Stimulated activated CD8-positive, alpha-beta memory T cell treated with anti-CD3 and anti-CD28 coated beads, Interleukin-7, amount 100 ng/mL, for 48 hours (primary cell): ENCODE results near the gene AHCYL2.
"Not testable (repeated sequence)": the region's sequence is repeated elsewhere in the genome, so short reads cannot be mapped to it uniquely, and the experiment has no call there.

Source experiments
- DNase-seq, 2 donors: peaks; one replicate each; pipeline ENCODE4 v3.0.0-alpha.2; 2020; ENCODE audit warnings: low read depth in 1 of 2; ENCODE audit errors: extremely low read depth in 1 of 2

AHCYL2 gene

DNA sequence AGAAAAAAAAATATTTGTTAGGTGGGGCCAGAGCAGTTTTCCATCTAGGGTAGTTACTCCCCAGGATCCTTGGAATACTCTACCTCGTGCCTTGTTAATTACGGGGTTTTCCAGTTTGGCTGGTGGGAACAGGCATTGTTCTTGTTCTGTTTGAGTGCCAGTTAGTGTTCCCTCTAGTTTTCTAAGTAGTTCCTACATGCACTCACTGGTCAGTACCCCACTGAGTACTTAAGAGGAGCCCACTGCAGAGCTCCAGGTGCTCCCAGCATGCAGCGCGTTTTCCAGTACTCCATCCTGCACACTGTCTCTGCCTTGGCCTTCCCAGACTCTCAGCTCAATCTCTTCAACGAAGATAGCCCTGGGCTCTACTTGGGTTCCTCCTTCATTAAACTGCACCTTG, 58.0 kb downstream of the AHCYL2 start:
- no peak for DNase-seq

DNA sequence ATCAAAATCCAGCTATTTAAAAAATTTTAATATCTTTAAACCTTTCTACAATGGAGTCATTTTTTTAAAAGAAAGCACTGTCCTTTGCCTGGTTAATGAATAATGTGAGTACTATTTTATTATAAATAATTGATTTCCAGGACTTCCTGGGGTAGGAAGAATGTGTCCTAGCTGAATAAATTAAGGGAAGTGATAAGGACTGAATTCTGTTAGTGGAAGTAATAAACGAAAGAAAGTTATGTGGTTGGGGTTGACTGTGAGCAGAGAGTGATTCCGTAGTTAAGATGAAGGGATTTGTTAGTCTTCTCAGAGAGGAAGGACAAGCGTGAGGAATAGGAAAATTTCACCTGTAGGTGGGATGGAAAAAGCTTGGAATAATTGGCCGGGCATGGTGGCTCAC, 59.1 kb downstream of the AHCYL2 start:
- DNase-seq, result no peak

DNA sequence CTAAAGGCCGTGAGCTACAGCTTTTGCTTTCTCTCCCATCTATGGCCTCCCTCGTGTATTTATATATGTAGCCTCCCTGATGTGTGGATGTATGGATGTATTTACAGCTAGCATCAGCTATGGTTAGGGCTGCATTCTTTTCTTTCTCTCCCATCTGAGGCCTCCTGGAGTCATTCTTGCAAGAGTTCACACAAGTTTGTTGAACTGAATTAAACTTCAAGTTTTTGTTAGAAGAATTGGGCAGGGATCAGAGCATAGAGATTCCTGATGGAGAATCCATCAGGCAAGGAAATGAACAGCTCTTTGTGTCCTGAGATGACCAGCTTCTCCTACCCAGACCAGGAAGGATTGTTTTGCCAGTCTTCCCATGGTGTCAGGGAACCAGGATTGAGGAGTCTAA, 60.3 kb downstream of the AHCYL2 start:
- no peak for DNase-seq

GRCh38 chr7:129292861-129293260, 68.0 kb downstream of the AHCYL2 start:
- DNase-seq, result no peak

DNA sequence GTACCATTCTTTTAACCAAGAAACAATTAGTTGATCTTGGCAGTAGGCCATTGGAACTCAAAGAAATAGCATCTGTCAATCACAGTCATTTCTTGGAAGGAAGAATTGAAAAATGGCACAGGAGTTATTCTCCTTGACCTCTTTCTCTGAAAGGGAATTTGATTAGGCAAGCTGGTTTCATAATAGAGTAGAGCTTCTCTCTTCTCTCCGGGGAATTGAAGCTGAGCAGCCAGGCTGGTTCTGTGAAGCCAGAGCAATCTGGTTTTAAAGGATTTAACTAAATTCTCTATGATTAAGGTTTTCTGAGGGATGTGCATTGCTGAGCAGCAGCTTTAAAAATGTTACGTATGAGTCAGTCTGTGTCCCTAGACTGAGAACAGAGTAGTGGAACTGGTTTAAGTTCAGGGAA, 70.2 kb downstream of the AHCYL2 start:
- DNase-seq, result no peak

GRCh38 chr7:129298268-129298893, 73.6 kb downstream of the AHCYL2 start:
- DNase-seq, result peak in 1 of 2 donors; percentile 14

DNA sequence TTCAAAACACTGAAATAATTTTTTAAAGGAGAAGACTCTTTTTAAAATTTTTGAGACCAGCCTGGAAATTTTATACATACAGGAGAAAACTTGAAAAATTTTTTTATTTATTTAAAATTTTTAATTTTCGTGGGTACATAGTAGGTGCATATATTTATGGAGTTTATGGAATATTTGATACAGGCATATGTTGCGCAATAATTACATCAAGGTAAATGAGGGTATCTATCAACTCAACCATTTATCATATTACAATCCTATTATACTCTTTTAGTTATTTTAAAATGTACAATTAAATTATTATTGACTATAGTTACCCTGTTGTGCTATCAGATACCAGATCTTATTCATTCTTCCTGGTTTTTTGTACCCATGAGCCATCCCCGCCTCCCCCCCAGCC, 75.1 kb downstream of the AHCYL2 start:
- DNase-seq, result no peak

- DNase-seq, result not testable (repeated sequence)
Observed at GRCh38 chr7:129300299-129300698, 75.5 kb downstream of the AHCYL2 start.

DNA sequence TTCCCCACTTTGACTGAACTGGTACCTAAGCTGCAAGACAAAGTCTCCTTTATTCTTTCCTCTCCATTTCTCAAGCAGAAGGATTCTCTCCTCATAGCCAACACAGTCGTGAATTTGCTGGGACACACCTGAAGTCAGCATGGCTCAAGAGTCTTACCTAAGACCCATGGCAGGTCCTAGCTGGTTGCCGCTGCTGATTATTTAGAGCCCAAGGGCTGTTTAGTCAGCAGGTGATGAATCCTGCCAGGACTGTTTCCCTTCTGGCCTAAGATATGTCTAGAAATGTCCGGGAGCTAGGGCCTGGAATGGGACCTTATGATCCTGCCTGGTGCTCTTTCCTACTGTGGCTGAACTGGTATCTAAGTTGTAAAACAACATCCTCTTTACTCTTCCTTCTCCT, 82.8 kb downstream of the AHCYL2 start:
- no peak for DNase-seq

DNA sequence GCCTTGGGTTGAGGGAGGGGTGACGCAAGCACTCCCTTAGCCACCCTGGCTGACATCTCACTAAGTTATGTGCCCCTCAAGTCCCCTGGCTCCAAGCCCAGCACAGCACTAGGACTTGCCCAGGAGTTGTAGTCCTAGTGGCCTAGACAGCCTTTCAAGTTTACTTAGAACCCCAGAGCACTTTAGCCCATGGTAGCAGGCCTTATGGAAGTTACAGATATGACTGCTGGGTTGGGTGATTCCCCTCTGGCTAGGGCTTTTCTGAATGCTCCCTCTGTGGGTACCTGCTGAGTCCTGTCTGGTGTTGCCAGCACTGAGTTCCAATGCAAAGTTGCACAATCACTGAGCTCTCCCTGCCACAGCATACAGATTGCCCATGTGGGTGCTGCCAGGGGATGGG, 83.2 kb downstream of the AHCYL2 start:
- no peak for DNase-seq

GRCh38 chr7:129311429-129311828, 86.6 kb downstream of the AHCYL2 start:
- no peak for DNase-seq

GRCh38 chr7:129313282-129313681, 88.5 kb downstream of the AHCYL2 start:
- DNase-seq, result no peak

DNA sequence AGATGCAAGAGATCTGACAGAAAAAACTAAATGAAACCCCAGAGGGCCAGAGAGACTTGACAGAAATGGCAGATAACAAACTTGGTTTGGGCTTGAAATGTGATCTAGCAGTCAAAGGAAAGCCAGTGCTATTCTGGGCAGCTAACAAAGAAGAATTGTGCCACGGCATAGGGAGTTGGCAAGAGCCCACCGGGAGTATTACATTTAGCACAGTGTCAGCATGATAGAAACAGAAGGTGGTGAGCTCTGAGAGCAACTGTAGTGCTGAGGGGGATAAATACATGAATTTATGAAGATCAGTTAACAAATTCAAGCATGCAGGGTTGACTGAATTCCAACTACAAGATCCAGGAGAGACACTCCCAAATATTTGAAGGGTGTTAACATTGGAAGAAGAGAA, 91.1 kb downstream of the AHCYL2 start:
- no peak for DNase-seq

DNA sequence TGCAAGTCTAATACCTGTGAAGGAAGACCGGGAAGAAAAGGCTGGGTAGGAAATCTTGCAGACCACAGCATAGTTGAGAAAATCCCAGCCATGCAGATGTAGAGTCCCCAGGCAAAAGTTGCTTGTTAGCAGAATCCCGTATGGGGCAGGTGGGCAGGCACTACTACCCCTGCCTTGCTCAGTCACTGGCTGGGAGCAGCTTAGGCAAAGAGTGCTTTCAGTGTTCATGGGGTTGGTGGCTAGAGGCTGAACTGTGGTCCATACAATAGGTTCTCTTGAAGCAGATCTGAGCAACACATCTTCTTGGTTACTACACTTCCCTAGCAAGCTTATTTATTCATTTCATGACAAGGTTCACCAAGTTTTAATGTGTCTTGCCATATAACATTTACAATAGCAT, 92.6 kb downstream of the AHCYL2 start:
- DNase-seq, result no peak

DNA sequence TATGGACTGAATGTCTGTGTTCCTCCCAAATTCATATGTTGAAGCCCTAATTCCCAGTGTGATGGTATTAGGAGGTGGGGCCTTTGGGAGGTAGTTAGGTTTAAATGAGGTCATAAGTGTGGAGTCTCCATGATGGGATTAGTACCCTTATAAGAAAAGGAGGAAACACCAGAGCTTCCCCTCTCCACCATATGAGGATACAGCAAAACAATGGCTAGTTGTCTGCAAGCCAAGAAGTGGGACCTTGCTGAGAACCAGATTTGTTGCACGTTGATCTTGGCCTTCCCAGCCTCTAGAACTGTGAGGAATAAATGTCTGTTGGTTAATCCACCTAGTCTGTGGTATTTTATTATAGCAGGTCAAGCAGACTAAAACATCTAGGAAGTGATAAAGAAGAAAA, 102.2 kb downstream of the AHCYL2 start:
- no peak for DNase-seq

DNA sequence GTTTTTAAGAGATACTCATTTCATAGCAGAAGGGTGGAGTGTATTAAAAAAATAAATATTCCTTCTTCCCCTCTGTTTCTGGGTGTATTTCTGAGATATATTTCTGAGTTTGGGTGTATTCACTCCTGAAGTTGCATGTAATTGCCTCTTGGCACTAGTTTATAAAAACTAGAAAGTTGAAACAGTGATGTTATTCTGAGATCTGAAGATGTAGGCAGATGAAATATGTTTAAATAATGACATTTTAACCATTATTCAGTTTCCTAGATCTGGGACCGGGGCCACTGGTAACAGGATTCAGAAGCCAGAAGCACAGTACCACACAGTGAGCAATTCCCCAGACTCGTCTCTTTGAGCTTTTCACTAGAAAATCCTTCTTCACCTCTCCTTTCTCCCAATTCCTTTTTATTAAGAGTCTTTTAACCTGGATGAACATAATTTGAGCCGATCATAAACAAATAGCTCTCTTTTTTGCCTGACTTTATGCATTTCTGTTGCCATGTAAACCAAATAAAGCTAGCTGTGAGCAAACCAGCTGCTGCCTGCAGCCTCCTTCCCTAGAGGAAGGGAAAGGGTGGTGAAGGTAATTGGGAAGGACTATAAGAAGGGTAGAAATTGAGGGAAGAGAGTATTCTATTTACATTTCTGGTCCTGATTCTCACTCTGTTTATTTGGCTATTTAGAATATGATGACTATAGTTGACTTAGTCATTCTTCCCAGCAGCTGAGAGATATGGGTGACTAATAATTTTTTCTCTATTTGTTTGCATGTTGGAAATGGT, 107.6 kb downstream of the AHCYL2 start:
- no peak for DNase-seq

GRCh38 chr7:129334473-129334872, 109.6 kb downstream of the AHCYL2 start:
- DNase-seq, result no peak

- no peak for DNase-seq
Observed at GRCh38 chr7:129338450-129338849, 113.6 kb downstream of the AHCYL2 start.

- no peak for DNase-seq
Observed at GRCh38 chr7:129341212-129341611, 116.4 kb downstream of the AHCYL2 start.

DNA sequence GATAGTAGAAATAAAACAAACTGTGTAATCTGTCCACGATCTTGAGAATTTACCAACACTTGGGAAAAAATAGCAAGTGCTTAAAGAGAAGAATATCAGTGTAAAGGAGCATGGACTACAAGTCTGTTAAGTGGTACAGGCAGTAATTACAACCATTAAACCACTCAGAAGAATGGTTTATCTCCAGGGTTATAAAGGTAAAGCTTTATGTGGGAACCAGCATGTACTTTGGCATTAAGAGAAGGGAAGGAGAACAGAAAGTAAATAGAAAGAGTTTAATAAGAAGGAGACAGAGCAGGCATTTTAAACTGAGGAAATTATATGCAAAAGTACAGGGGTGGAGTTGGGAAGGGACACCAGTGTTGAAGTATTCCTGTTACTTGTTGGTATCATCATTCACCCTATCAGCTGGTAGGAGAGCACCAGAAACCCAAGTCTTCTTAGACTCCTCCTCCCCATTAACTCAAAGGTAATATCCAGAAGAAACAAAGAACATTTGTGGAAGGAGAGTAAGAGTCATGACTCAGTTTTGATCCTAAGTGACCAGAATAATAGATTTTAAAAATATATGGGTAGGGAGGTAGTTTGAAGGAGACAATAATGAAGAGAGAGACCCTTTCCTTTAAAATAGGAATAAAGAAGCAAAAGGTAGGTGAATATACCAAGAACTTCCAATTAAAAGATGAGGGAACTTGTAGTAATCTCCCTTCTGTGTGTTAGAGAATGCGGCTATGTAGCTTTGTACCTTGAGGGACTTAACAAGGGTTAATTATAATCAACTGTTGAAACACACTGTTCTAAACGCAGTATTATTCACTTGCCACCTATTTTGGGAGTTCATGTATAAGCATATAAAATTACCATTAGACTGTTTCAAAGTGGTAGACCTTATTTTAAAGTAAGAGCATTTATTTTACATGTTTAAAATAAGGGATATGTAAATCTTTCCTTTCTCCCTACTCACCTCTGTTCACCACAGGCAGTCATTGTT, 117.3 kb downstream of the AHCYL2 start:
- no peak for DNase-seq

- DNase-seq, result no peak
Observed at GRCh38 chr7:129343099-129343700, 118.4 kb downstream of the AHCYL2 start.
